T-helper 2 cell treated with Interferon-gamma antibody and Interleukin-4, amounts not matched to agents 5 μg/mL and 100 μg/mL, for 36 hours (primary cell): ENCODE data around the gene TPPP3.

Source experiments
- DNase-seq: peaks from one replicate; pipeline ENCODE4 v3.0.0; 2021; ENCODE audit warnings: low spot score
- H3K27ac Mint-ChIP-seq: one replicate; pipeline ENCODE4 v1.8.0; 2021; ENCODE audit warnings: mild to moderate bottlenecking, mixed read lengths
- H3K27me3 Mint-ChIP-seq: one replicate; pipeline ENCODE4 v1.8.0; 2021; ENCODE audit warnings: low read depth, mixed read lengths
- H3K36me3 Mint-ChIP-seq: one replicate; pipeline ENCODE4 v1.8.0; 2021; ENCODE audit warnings: low read depth, mixed read lengths
- H3K4me1 Mint-ChIP-seq: one replicate; pipeline ENCODE4 v1.8.0; 2021; ENCODE audit warnings: low read depth, mixed read lengths
- H3K4me3 Mint-ChIP-seq: one replicate; pipeline ENCODE4 v1.8.0; 2022; ENCODE audit warnings: mild to moderate bottlenecking, moderate library complexity, mixed read lengths
- H3K9me3 Mint-ChIP-seq: one replicate; pipeline ENCODE4 v1.8.0; 2021; ENCODE audit warnings: mixed read lengths

The TPPP3 gene

GRCh38 chr16:67405336-67405735 lies 12.0 kb upstream of the TPPP3 start:
- Mint-ChIP-seq H3K4me1 (peaks cover 2% of the 10 kb centered on the region), H3K27me3 (peaks cover 12% of the 10 kb centered on the region), H3K36me3 (no peaks in the 10 kb centered on the region), H3K9me3 (no peaks in the 10 kb centered on the region), H3K27ac (no peak overlapping the region), H3K4me3 (no peak overlapping the region)
- DNase-seq = no peak

GRCh38 chr16:67404740-67405226 lies 11.5 kb upstream of the TPPP3 start:
- Mint-ChIP-seq H3K27ac (no peak overlapping the region), H3K4me3 (no peak overlapping the region), H3K4me1 (peaks cover 2% of the 10 kb centered on the region), H3K27me3 (peaks cover 12% of the 10 kb centered on the region), H3K9me3 (no peaks in the 10 kb centered on the region), H3K36me3 (no peaks in the 10 kb centered on the region)
- no peak for DNase-seq

- DNase-seq = no peak
- Mint-ChIP-seq H3K4me1 (peaks cover 2% of the 10 kb centered on the region), H3K36me3 (no peaks in the 10 kb centered on the region), H3K27ac (peak overlapping the region; percentile 26), H3K4me3 (no peak overlapping the region), H3K27me3 (peaks cover 9% of the 10 kb centered on the region), H3K9me3 (no peaks in the 10 kb centered on the region)
Observed at GRCh38 chr16:67403976-67404555, 10.8 kb upstream of the TPPP3 start.

GRCh38 chr16:67400901-67401300 lies 7.6 kb upstream of the TPPP3 start:
- H3K27ac Mint-ChIP-seq = no peak overlapping the region
- DNase-seq = no peak
- H3K27me3 Mint-ChIP-seq = peaks cover 14% of the 10 kb centered on the region
- no peaks in the 10 kb centered on the region for H3K9me3 Mint-ChIP-seq
- no peaks in the 10 kb centered on the region for H3K36me3 Mint-ChIP-seq
- H3K4me3 Mint-ChIP-seq = no peak overlapping the region
- peaks cover 2% of the 10 kb centered on the region for H3K4me1 Mint-ChIP-seq

- H3K27me3 Mint-ChIP-seq = peaks cover 22% of the 10 kb centered on the region
- no peak overlapping the region for H3K27ac Mint-ChIP-seq
- H3K9me3 Mint-ChIP-seq = no peaks in the 10 kb centered on the region
- H3K4me3 Mint-ChIP-seq = no peak overlapping the region
- no peak for DNase-seq
- peaks cover 2% of the 10 kb centered on the region for H3K4me1 Mint-ChIP-seq
- no peaks in the 10 kb centered on the region for H3K36me3 Mint-ChIP-seq
Observed at GRCh38 chr16:67399749-67400704, 6.7 kb upstream of the TPPP3 start.

GRCh38 chr16:67399218-67399733 lies 6.0 kb upstream of the TPPP3 start:
- Mint-ChIP-seq H3K4me1 (peaks cover 2% of the 10 kb centered on the region), H3K9me3 (no peaks in the 10 kb centered on the region), H3K36me3 (no peaks in the 10 kb centered on the region), H3K27me3 (peaks cover 24% of the 10 kb centered on the region), H3K4me3 (no peak overlapping the region), H3K27ac (no peak overlapping the region)
- DNase-seq = peak; percentile 40

GRCh38 chr16:67398546-67399217 lies 5.4 kb upstream of the TPPP3 start:
- H3K27ac Mint-ChIP-seq = no peak overlapping the region
- H3K36me3 Mint-ChIP-seq = no peaks in the 10 kb centered on the region
- H3K4me1 Mint-ChIP-seq = peaks cover 4% of the 10 kb centered on the region
- no peaks in the 10 kb centered on the region for H3K9me3 Mint-ChIP-seq
- no peak for DNase-seq
- H3K27me3 Mint-ChIP-seq = peaks cover 30% of the 10 kb centered on the region
- H3K4me3 Mint-ChIP-seq = no peak overlapping the region

- Mint-ChIP-seq H3K27me3 (peaks cover 32% of the 10 kb centered on the region), H3K27ac (no peak overlapping the region), H3K9me3 (no peaks in the 10 kb centered on the region), H3K4me1 (peaks cover 4% of the 10 kb centered on the region), H3K4me3 (no peak overlapping the region), H3K36me3 (no peaks in the 10 kb centered on the region)
- DNase-seq = no peak
Observed at GRCh38 chr16:67397812-67398545, 4.7 kb upstream of the TPPP3 start.

- H3K27me3 Mint-ChIP-seq = peaks cover 38% of the 10 kb centered on the region
- DNase-seq = no peak
- peaks cover 4% of the 10 kb centered on the region for H3K4me1 Mint-ChIP-seq
- no peaks in the 10 kb centered on the region for H3K36me3 Mint-ChIP-seq
- no peak overlapping the region for H3K4me3 Mint-ChIP-seq
- H3K27ac Mint-ChIP-seq = no peak overlapping the region
- H3K9me3 Mint-ChIP-seq = no peaks in the 10 kb centered on the region
Observed at GRCh38 chr16:67397036-67397801, 3.9 kb upstream of the TPPP3 start.

- Mint-ChIP-seq H3K4me3 (no peak overlapping the region), H3K27me3 (peaks cover 36% of the 10 kb centered on the region), H3K4me1 (peaks cover 4% of the 10 kb centered on the region), H3K36me3 (no peaks in the 10 kb centered on the region), H3K9me3 (no peaks in the 10 kb centered on the region), H3K27ac (no peak overlapping the region)
- DNase-seq = no peak
Observed at GRCh38 chr16:67396159-67397035, 3.1 kb upstream of the TPPP3 start.

- H3K9me3 Mint-ChIP-seq = no peaks in the 10 kb centered on the region
- peaks cover 4% of the 10 kb centered on the region for H3K4me1 Mint-ChIP-seq
- no peak overlapping the region for H3K27ac Mint-ChIP-seq
- H3K27me3 Mint-ChIP-seq = peaks cover 36% of the 10 kb centered on the region
- DNase-seq = no peak
- no peaks in the 10 kb centered on the region for H3K36me3 Mint-ChIP-seq
- H3K4me3 Mint-ChIP-seq = no peak overlapping the region
Observed at GRCh38 chr16:67395458-67396158, 2.3 kb upstream of the TPPP3 start.

- no peaks in the 10 kb centered on the region for H3K36me3 Mint-ChIP-seq
- H3K27ac Mint-ChIP-seq = no peak overlapping the region
- H3K4me3 Mint-ChIP-seq = no peak overlapping the region
- no peak for DNase-seq
- peaks cover 4% of the 10 kb centered on the region for H3K4me1 Mint-ChIP-seq
- H3K9me3 Mint-ChIP-seq = no peaks in the 10 kb centered on the region
- peaks cover 36% of the 10 kb centered on the region for H3K27me3 Mint-ChIP-seq
Observed at GRCh38 chr16:67395105-67395457, 1.8 kb upstream of the TPPP3 start.
